ENCODE results near the gene ZNF681.
"Not testable (repeated sequence)": the region's sequence is repeated elsewhere in the genome, so short reads cannot be mapped to it uniquely, and the experiment has no call there.

The ZNF681 gene

DNA sequence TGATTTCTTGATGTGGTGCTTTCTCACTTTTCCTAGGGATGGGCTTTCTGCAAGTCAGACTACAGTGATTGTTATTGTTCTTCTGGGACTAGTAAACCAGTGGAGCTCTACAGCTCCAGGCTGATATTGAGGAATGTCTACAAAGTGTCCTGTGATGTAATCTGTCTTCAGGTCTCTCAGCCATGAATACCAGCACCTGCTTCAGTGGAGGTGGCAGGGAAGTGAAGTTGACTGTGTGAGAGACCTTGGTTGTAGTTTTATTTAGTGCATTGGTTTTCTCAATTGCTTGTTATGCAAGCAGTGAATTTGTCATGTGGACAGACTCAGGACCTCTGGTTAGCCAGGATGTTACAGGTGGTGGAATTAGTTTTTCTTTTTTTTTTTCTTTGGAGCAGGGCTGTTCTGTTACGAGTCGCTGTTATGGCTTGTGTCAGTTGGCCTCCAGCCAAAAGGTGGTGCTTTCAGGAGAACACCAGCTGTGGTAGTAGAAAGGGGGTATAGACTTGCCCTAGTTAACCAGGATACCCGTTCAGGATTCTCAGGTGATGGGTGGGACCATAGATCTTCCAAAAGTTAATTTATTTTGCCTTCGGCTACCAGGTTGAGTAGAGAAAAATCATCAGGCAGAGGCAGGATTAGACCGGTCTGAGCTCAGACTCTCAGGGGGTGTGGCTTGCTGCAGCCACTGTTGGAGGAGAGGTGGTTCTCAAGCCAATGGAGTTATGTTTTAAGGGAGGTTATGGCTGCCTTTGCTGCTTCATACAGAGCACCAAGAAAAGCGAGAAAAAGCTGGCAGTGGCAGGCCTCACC lies 59.8 kb downstream of the ZNF681 start:
- in situ Hi-C loops (cut with MboI; ENCODE audit: low sequenced_read_pairs), result no loop called here

- in situ Hi-C loops (cut with MboI; ENCODE audit: low sequenced_read_pairs), result not testable (repeated sequence)
Observed at GRCh38 chr19:23692937-23693336, 65.8 kb downstream of the ZNF681 start.
